H1 (cell line): ENCODE measurements around the gene ENO3. TPM values are rescaled to one million over a fixed set of nuclear protein-coding genes. Genes with fewer than 3 reads are reported as not detected.

Source experiments
- CTCF ChIA-PET: fragments of 300-600 bp; sonication (Branson Sonifier 250); formaldehyde crosslinking; loops from one replicate; lab custom pipeline; 2021; ENCODE audit not compliant: partially characterized antibody; lab: Charles Lee
- POLR2A ChIA-PET: fragments of 300-600 bp; sonication (Branson Sonifier 250); formaldehyde crosslinking; loops from one replicate; lab custom pipeline; 2021; ENCODE audit warnings: inconsistent platforms; ENCODE audit not compliant: partially characterized antibody; lab: Charles Lee
- DNase-seq, 2 experiments: peaks; one replicate each; pipeline versions ENCODE4 v3.0.0 to v3.0.0-alpha.2; 2010 to 2022; ENCODE audit warnings: low spot score in 2 of 2, low read depth in 1 of 2, mixed read lengths in 1 of 2
- FAIRE-seq: peaks from 2 replicates; lab custom pipeline; 2011; peaks lifted over from hg19 to GRCh38; lab: Jason Lieb, UNC
- H2AFZ ChIP-seq: 2 replicates; pipeline ENCODE4 v1.8.1; 2012; ENCODE audit warnings: low read length, inconsistent platforms
- H2AK5ac ChIP-seq: 2 replicates; pipeline ENCODE4 v1.6.1; 2013; ENCODE audit warnings: low read depth, low read length
- H2BK120ac ChIP-seq: replicated peaks from 2 replicates; pipeline ENCODE3; 2013; ENCODE audit warnings: low read depth, low read length, inconsistent platforms
- H2BK12ac ChIP-seq: 2 replicates; pipeline ENCODE4 v1.6.1; 2013; ENCODE audit warnings: low read depth, low read length
- H2BK15ac ChIP-seq: 2 replicates; pipeline ENCODE4 v1.6.1; 2013; ENCODE audit warnings: low read length
- H2BK20ac ChIP-seq: 2 replicates; pipeline ENCODE4 v1.6.1; 2013; ENCODE audit warnings: low read length
- H2BK5ac ChIP-seq: 2 replicates; pipeline ENCODE4 v1.6.1; 2013; ENCODE audit warnings: low read depth, low read length
- H3K14ac ChIP-seq: 2 replicates; pipeline ENCODE4 v1.6.1; 2013; ENCODE audit warnings: inconsistent platforms; ENCODE audit not compliant: insufficient read length
- H3K18ac ChIP-seq: 2 replicates; pipeline ENCODE4 v1.6.1; 2013; ENCODE audit warnings: low read length; ENCODE audit errors: extremely low read depth
- H3K23ac ChIP-seq: 2 replicates; pipeline ENCODE4 v1.6.1; 2013; ENCODE audit warnings: inconsistent platforms; ENCODE audit not compliant: insufficient read length
- H3K23me2 ChIP-seq: 2 replicates; pipeline ENCODE4 v1.6.1; 2013; ENCODE audit warnings: low read depth, low read length
- H3K27ac ChIP-seq: 2 replicates; pipeline ENCODE4 v1.6.1; 2011; ENCODE audit warnings: low read depth, low read length, inconsistent platforms
- H3K27me3 ChIP-seq, 4 experiments: replicated peaks in 1 of 4; 1 replicate in 1 of 4; 2 replicates in 3 of 4; pipeline versions ENCODE4 v1.6.1 to v1.8.1; 2011 to 2013; ENCODE audit warnings: low read length in 3 of 4, mild to moderate bottlenecking in 3 of 4, inconsistent platforms in 2 of 4, mixed read lengths in 2 of 4, moderate library complexity in 1 of 4; ENCODE audit not compliant: control insufficient read depth in 3 of 4, insufficient read depth in 3 of 4; ENCODE audit errors: extremely low read depth in 1 of 4
- H3K36me3 ChIP-seq, 4 experiments: 2 replicates each; pipeline versions ENCODE4 v1.6.1 to v1.8.1; 2011 to 2013; ENCODE audit warnings: mild to moderate bottlenecking in 4 of 4, low read length in 3 of 4, moderate library complexity in 2 of 4, control low read depth in 1 of 4, inconsistent platforms in 1 of 4; ENCODE audit not compliant: insufficient read depth in 4 of 4, control insufficient read depth in 2 of 4
- H3K4ac ChIP-seq: replicated peaks from 2 replicates; pipeline ENCODE3; 2013; ENCODE audit warnings: low read length, low read depth, mixed read lengths, inconsistent platforms; ENCODE audit not compliant: insufficient read length
- H3K4me1 ChIP-seq, 4 experiments: replicated peaks in 1 of 4; 1 replicate in 1 of 4; 2 replicates in 3 of 4; pipeline versions ENCODE4 v1.6.1 to v1.8.1; 2011 to 2013; ENCODE audit warnings: low read length in 3 of 4, inconsistent platforms in 2 of 4, mixed read lengths in 1 of 4; ENCODE audit not compliant: insufficient read depth in 4 of 4, control insufficient read depth in 3 of 4
- H3K4me2 ChIP-seq, 2 experiments: 2 replicates each; pipeline versions ENCODE4 v1.6.1 to v1.8.1; 2011 to 2013; ENCODE audit warnings: low read depth in 2 of 2, low read length in 2 of 2, control low read depth in 1 of 2, inconsistent platforms in 1 of 2, mild to moderate bottlenecking in 1 of 2; ENCODE audit not compliant: insufficient read depth in 1 of 2
- H3K4me3 ChIP-seq, 4 experiments: fragments of 200-600, 300-600 bp in 1 of 4; sonication (generic), shearing (Covaris generic), sonication (Bioruptor Twin) in 1 of 4; 2 replicates each; pipeline versions ENCODE4 v1.5.1 to v1.8.1; 2011 to 2016; ENCODE audit warnings: low read length in 4 of 4, low read depth in 3 of 4, control low read depth in 2 of 4, inconsistent platforms in 2 of 4, mild to moderate bottlenecking in 2 of 4, mixed read lengths in 1 of 4, moderate library complexity in 1 of 4; ENCODE audit not compliant: insufficient read depth in 2 of 4; ENCODE audit errors: extremely low read depth in 1 of 4
- H3K56ac ChIP-seq: replicated peaks from 2 replicates; pipeline ENCODE3; 2013; ENCODE audit warnings: low read depth, mild to moderate bottlenecking, mixed read lengths, low read length, inconsistent platforms; ENCODE audit not compliant: insufficient read length
- H3K79me1 ChIP-seq: 2 replicates; pipeline ENCODE4 v1.6.1; 2013; ENCODE audit warnings: low read depth, low read length, control low read depth
- H3K79me2 ChIP-seq, 2 experiments: 2 replicates each; pipeline versions ENCODE4 v1.6.1 to v1.8.1; 2012 to 2013; ENCODE audit warnings: low read length in 2 of 2, mild to moderate bottlenecking in 2 of 2, inconsistent platforms in 1 of 2; ENCODE audit not compliant: insufficient read depth in 2 of 2, control insufficient read depth in 1 of 2
- H3K9ac ChIP-seq, 4 experiments: replicated peaks in 1 of 4; 1 replicate in 1 of 4; 2 replicates in 3 of 4; pipeline versions ENCODE4 v1.6.1 to v1.8.1; 2011 to 2013; ENCODE audit warnings: low read depth in 3 of 4, low read length in 3 of 4, control low read depth in 2 of 4, mild to moderate bottlenecking in 2 of 4, moderate library complexity in 2 of 4, inconsistent platforms in 1 of 4; ENCODE audit errors: extremely low read depth in 1 of 4
- H3K9me3 ChIP-seq, 2 experiments: 2 replicates each; pipeline versions ENCODE4 v1.6.1 to v1.8.1; 2012 to 2013; ENCODE audit warnings: mild to moderate bottlenecking in 2 of 2, moderate library complexity in 2 of 2, control low read depth in 1 of 2, inconsistent platforms in 1 of 2, low read depth in 1 of 2, low read length in 1 of 2, mixed read lengths in 1 of 2; ENCODE audit not compliant: insufficient read depth in 2 of 2
- H4K20me1 ChIP-seq, 2 experiments: replicated peaks in 1 of 2; 2 replicates each; pipeline versions ENCODE3 to v1.8.1; 2011 to 2013; ENCODE audit warnings: inconsistent platforms in 2 of 2, low read length in 2 of 2, mild to moderate bottlenecking in 1 of 2; ENCODE audit not compliant: insufficient read depth in 2 of 2, control insufficient read depth in 1 of 2
- H4K5ac ChIP-seq: 2 replicates; pipeline ENCODE4 v1.6.1; 2013; ENCODE audit warnings: low read length, low read depth, mixed read lengths, inconsistent platforms; ENCODE audit not compliant: insufficient read length
- H4K8ac ChIP-seq: 2 replicates; pipeline ENCODE4 v1.8.0; 2013; ENCODE audit warnings: mild to moderate bottlenecking, moderate library complexity, low read length, inconsistent platforms; ENCODE audit not compliant: insufficient read depth; ENCODE audit errors: extremely low read depth
- H4K91ac ChIP-seq: replicated peaks from 2 replicates; pipeline ENCODE3; 2013; ENCODE audit warnings: low read length, mixed read lengths, inconsistent platforms; ENCODE audit not compliant: insufficient read length
- ASH2L ChIP-seq: fragments of 200-600, 300-600 bp; sonication (generic); IDR thresholded peaks from one replicate; pipeline ENCODE4 v1.7.1; 2017; ENCODE audit warnings: low read length
- BCL11A ChIP-seq, 2 experiments: IDR thresholded peaks; one replicate each; pipeline ENCODE4 v1.6.1; 2011; ENCODE audit warnings: low read depth in 2 of 2, low read length in 2 of 2, mild to moderate bottlenecking in 2 of 2
- CBX5 ChIP-seq: fragments of 300-800, 300-1000 bp; sonication (generic); IDR thresholded peaks from 2 replicates; pipeline ENCODE4 v1.7.1; 2016; ENCODE audit warnings: antibody characterized with exemption, low read length, low read depth
- CEBPB ChIP-seq: IDR thresholded peaks from 2 replicates; pipeline ENCODE4 v1.6.1; 2012; ENCODE audit warnings: low read depth, low read length
- CREB1 ChIP-seq: IDR thresholded peaks from 2 replicates; pipeline ENCODE4 v1.6.1; 2012; ENCODE audit warnings: inconsistent platforms
- GTF2F1 ChIP-seq: IDR thresholded peaks from 2 replicates; pipeline ENCODE4 v1.6.1; 2012; ENCODE audit warnings: low read depth, low read length, improper control_type of control experiment, borderline replicate concordance
- JUND ChIP-seq: IDR thresholded peaks from 2 replicates; pipeline ENCODE4 v1.6.1; 2011; ENCODE audit warnings: mild to moderate bottlenecking, improper control_type of control experiment, low read length
- KDM4A ChIP-seq: IDR thresholded peaks from one replicate; pipeline ENCODE4 v1.7.1; 2012; ENCODE audit warnings: low read depth, mild to moderate bottlenecking, moderate library complexity, low read length, inconsistent platforms; ENCODE audit not compliant: severe bottlenecking
- KDM5A ChIP-seq: fragments of 200-600 bp; IDR thresholded peaks from 2 replicates; pipeline ENCODE4 v1.7.1; 2012; ENCODE audit warnings: mild to moderate bottlenecking, low read length, inconsistent platforms, mixed read lengths
- SUZ12 ChIP-seq: fragments of 200-600 bp; sonication (generic); IDR thresholded peaks from 2 replicates; pipeline ENCODE4 v1.6.1; 2012; ENCODE audit warnings: mild to moderate bottlenecking, inconsistent platforms, low read length, moderate library complexity, mixed read lengths
- TAF7 ChIP-seq: optimal IDR thresholded peaks from 2 replicates; pipeline ENCODE3; 2011; ENCODE audit warnings: low read depth, mild to moderate bottlenecking, inconsistent platforms, low read length, moderate library complexity, borderline replicate concordance
- TBP ChIP-seq: IDR thresholded peaks from 2 replicates; pipeline ENCODE4 v1.6.1; 2011; ENCODE audit warnings: low read depth, low read length, improper control_type of control experiment
- WGBS, 2 experiments: shearing (Covaris generic) in 1 of 2; methylation state at CpG; one replicate each; pipeline versions ENCODE4 v1.1.6 to v1.1.7; 2013 to 2015; ENCODE audit warnings: low lambda C conversion rate in 2 of 2, mixed read lengths in 2 of 2, inconsistent platforms in 1 of 2, low coverage in 1 of 2, missing lambda C conversion rate in 1 of 2; ENCODE audit not compliant: insufficient replicate concordance in 2 of 2, insufficient coverage in 1 of 2, insufficient read length in 1 of 2; ENCODE audit errors: extremely low coverage in 1 of 2, missing lambda C conversion rate in 1 of 2; 5-methylcytosine and 5-hydroxymethylcytosine counted together
- polyA plus RNA-seq, 7 experiments: library from polyadenylated mRNA; depleted of rRNA in 3 of 7; stranded (reverse) in 5 of 7; unstranded in 2 of 7; fragments of >200 nt in 5 of 7; fragments of 200-250 nt in 2 of 7; gene quantifications; 1 replicate in 5 of 7; 2 replicates in 1 of 7; 4 replicates in 1 of 7; pipeline versions ENCODE4 v1.2.1 to v1.2.3, GENCODE V29; 2011 to 2013; ENCODE audit warnings: missing spikeins in 2 of 7, mixed read lengths in 2 of 7
- total RNA-seq: library from RNA; stranded (reverse); fragmentation: NEBNext Ultra II Directional; extraction: Animal tissue kit (Norgen Biotek cat#: 25700); gene quantifications from 2 replicates; pipeline ENCODE4 v1.2.1, GENCODE V29; 2021
- TF ChIP-seq, protein P1 (sequence below): IDR thresholded peaks from 2 replicates; pipeline ENCODE4 v1.6.1; 2012; ENCODE audit warnings: inconsistent platforms

The ENO3 gene
- total and polyA plus RNA-seq, 2 of the 8 experiments (the other 6 are each of a cell fraction or from before 2014, with no cell fraction given), result 25.0 to 25.7 TPM

DNA sequence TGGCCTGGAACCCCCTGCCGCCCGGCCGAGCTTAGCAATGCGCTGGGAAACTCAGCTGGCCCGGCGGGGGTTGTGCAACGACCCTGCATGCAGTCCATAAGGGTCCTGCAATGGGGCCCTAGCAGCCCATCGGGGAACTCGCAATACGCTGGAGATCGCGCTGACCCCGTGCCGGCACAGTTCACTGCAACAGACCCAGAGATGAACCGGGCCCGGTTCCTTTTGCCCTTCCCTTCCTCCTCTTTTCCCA, 11.4 kb upstream of the ENO3 start:
- Histone ChIP-seq H3K4me2 (peak overlapping the region; percentile 93 to 96), H3K27ac (peak overlapping the region; percentile 88), H3K9me3 (no peaks in the 10 kb centered on the region), H3K23ac (no peak overlapping the region), H4K8ac (peak overlapping the region; percentile 92), H3K18ac (peak overlapping the region; percentile 41), H2BK20ac (no peak overlapping the region), H3K4ac (peak overlapping the region; percentile 0), H3K79me2 (peaks cover 0 to 34% of the 10 kb centered on the region in 2 experiments; a peak in 3 of 4 replicates), H4K5ac (peak overlapping the region; percentile 73), H2BK120ac (no peak overlapping the region), H2BK15ac (no peak overlapping the region), H3K23me2 (peaks cover 19% of the 10 kb centered on the region), H4K91ac (no peak overlapping the region), H3K4me1 (peaks cover 0 to 11% (median 6%) of the 10 kb centered on the region in 4 experiments; a peak in 5 of 7 replicates), H3K56ac (peak overlapping the region; percentile 50), H2BK5ac (peak overlapping the region; percentile 97), H3K14ac (no peak overlapping the region), H4K20me1 (peaks cover 0 to 6% of the 10 kb centered on the region in 2 experiments), H3K36me3 (peaks cover 15 to 30% (median 23%) of the 10 kb centered on the region in 4 experiments), H2BK12ac (no peak overlapping the region), H2AK5ac (no peak overlapping the region; the same call in 1 of the 2 replicates), H2AFZ (no peak overlapping the region), H3K9ac (peak overlapping the region; percentile 68 to 93 (median 86)), H3K79me1 (peaks cover 9% of the 10 kb centered on the region), H3K27me3 (no peaks in the 10 kb centered on the region), H3K4me3 (peak overlapping the region; percentile 85 to 94 (median 90))
- DNase-seq (no peak), FAIRE-seq (no peak)
- 1% methylated on average over 16 of the region's 16 CpGs; no CpG with 5 or more reads in 1 of the 2 experiments for WGBS, 2 experiments
- ChIA-PET POLR2A (interaction anchor here (0.9 to 27.4 kb wide), 19 partner anchors 11 to 215 kb away, joined by 3 to 987 read pairs (median 9); partner anchors contain the start of genes C17orf107, CAMTA2, CHRNE and ENO3), CTCF (interaction anchor here (0.9 to 5.9 kb wide), 13 partner anchors 10 to 60 kb away, joined by 3 to 26 read pairs (median 4); partner anchors contain the start of genes CHRNE, ENO3 and SPAG7)
- TF ChIP-seq ASH2L, result peak; percentile 22
- TF ChIP-seq TAF7, result no peak
- no peak for TF ChIP-seq KDM4A
- no peak for TF ChIP-seq SUZ12
- no peak for TF ChIP-seq CBX5
- TF ChIP-seq, protein P1, sequence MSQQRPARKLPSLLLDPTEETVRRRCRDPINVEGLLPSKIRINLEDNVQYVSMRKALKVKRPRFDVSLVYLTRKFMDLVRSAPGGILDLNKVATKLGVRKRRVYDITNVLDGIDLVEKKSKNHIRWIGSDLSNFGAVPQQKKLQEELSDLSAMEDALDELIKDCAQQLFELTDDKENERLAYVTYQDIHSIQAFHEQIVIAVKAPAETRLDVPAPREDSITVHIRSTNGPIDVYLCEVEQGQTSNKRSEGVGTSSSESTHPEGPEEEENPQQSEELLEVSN, result no peak
- no peak for TF ChIP-seq TBP
- TF ChIP-seq GTF2F1, result no peak
- no peak for TF ChIP-seq BCL11A (IDR thresholded peaks at IDR 0.05; ENCODE audit: low read depth in 2 of 2, low read length in 2 of 2)
- TF ChIP-seq CREB1, result 0 out of 2 replicates have a peak, but pooled peaks have one; percentile 3
- no peak for TF ChIP-seq JUND
- TF ChIP-seq CEBPB, result peak; percentile 48; the same call in 1 of the 2 replicates
- TF ChIP-seq KDM5A, result no peak
